Stimulated activated CD8-positive, alpha-beta memory T cell treated with anti-CD3 and anti-CD28 coated beads, Interleukin-7, amount 100 ng/mL, for 4 hours (primary cell): ENCODE data around the gene DOCK7.
"Not testable (repeated sequence)": the region's sequence is repeated elsewhere in the genome, so short reads cannot be mapped to it uniquely, and the experiment has no call there.

Experiments used
- DNase-seq, 2 donors: peaks; one replicate each; pipeline ENCODE4 v3.0.0-alpha.2; 2020; ENCODE audit warnings: low read depth in 2 of 2

DOCK7 gene

DNA sequence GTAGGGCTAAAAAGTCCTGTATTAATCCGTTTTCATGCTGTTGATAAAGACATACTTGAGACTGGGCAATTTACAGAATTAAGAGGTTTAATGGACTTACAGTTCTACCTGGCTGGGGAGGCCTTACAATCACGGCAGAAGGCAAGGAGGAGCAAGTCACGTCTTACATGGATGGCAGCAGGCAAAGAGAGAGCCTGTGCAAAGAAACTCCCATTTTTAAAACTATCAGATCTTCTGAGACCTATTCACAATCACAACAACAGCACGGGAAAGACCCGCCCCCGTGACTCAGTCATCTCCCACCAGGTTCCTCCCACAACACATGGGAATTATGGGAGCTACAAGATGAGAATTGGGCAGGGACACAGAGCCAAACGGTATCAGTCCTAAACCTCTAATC, 6.3 kb upstream of the DOCK7 start:
- DNase-seq: not testable (repeated sequence)

DNA sequence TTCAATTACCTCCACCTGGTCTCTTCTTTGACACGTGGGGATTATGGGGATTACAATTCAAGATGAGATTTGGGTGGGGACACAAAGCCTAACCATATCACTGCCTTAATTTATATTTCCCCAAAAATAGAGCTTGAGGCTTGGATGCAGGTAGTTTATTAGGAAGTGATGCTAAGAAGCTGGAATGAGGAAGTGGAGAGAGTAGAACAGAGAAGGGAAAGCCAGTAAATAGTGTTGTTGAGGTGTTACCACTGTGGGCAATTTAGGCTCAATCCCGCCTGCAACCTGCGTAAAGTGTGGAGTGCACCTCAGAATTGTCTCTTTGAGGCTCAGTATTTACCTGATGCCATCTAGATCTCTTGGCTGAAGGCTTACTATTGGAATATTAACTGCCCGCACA, 4.9 kb upstream of the DOCK7 start:
- no peak for DNase-seq

DNA sequence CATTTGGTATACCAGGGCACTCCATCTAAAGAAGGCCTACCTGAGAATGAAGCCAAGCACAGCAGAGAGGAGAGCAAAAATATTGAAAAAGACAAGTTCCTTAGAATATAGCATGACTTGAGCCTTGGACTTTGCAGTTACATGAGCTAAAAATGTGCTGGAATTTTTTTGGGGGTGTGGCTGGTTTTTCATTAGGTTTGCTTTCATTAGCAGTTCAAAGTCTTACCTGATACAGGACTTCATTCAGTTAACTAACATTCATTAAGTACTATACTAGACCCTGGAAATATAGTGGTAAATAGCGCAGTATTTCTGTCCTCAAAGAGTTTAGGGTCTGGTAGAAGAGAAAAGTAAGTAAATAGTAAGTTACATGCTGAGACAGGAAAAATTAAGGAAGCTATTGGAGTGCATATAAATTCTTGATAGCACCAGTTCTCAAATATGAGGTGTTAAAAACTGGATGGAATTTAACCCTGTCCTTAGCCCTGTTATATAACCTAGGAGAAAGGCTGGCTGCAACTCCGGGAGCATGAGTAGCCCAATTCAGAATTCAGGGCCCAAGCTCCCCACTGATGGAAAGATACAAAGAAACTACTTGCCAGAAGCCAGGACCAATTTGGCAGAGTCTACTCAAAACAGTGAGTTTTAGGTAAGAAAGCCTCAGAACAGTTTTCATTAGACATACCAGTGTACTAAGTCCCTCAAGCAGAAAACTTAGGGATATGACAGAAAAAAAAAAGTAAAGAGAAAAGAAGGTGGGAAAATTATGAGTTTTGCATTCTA, 3.1 kb upstream of the DOCK7 start:
- DNase-seq: no peak

DNA sequence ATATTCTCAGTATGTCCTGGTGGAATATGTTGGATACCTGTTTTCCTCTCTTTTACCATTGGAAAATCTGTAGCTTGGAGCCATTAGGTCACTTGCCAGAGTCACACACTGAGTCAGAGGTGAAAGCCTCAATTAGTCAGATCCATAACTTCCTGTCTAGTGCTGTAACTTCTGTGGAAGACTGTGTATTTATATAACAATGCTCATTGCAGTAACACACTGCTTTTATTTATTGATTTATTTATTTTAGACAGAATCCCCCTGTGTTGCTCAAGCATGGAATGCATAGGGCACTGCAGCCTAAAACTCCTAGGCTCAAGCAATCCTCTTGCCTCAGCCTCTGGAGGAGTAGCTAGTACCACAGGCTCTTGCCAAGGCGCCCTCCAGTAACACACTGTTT, 1.3 kb upstream of the DOCK7 start:
- DNase-seq: no peak

DNA sequence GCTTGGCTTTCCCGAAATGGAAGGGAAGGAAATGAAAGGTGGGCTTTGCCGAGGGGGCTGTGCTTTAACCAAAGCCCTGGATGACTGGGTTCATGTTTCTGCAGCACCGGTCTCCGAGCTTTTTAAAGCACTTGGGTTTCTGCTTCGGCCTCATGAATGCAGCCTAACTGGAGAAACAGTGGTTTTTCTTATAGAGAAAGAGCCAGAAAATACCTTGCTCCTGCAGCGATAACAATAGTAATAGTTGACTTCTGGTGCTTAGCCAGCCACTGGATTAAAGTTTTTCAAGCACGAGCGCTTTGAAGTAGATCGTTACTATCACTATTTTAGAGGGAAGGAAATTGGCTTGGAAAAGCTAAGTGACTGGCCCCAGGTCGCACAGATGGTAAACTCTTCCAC, 500 bp upstream of the DOCK7 start:
- no peak for DNase-seq

DNA sequence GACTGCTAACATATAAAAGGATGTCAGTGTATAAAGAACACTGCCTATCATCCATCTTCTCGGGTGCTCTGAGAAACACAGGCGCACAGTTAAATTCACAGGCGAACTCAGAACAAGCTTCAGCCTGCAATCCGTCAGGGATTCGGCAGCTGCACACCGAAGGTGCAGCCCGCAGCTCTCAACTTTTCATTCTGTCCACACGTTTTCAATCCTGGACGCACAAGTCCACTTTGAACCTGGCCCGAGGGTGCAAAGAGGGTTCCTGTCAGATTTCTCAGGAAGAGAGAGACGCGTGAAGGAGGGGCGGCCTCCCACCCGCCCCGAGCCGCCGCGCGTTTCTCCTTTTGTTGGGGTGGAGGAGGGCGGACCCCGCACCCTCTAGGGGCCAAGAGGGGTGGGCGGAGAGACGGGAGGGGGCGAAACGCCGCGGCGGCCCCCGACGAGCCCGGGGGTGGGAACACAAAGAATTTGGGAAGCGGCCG, 724 bp downstream of the DOCK7 start:
- no peak for DNase-seq

DNA sequence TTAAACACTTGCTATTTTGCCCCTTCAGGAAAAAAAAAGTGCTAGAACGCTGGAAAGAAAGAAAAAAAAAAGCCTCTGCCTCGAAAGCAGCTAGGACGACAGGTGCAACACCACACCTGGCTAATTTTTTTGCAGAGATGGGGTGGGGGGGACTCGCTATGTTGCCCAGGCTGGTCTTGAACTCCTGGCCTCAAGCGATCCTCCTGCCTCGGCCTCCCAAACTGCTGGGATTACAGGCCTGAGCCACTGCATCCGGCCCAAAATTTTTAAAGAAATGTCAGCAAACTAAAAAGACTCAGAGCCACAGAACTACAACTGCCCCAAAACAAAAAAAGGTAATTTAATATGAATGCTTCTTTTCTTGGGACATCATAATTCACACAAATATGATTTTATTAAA, 1.4 kb downstream of the DOCK7 start:
- no peak for DNase-seq

DNA sequence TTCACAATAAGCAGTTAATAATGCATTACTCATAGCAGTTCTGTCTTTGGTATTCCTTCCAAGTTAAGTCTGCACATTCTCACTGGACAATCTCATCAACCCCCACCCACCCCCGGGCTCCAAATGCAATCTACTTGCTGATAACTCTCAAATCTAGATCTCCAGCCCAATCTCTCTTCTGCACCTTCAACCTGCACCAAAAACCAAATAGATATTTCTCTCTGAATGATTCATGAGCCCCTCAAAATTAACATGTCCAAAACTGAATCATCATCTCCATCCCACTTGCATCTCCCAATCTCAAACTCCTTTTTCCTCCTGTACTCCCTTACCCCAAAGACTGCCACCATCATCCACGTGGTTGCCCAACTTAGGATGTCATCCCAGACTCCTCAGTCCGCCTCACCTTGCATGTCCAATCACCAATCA, 2.7 kb downstream of the DOCK7 start:
- DNase-seq: no peak

DNA sequence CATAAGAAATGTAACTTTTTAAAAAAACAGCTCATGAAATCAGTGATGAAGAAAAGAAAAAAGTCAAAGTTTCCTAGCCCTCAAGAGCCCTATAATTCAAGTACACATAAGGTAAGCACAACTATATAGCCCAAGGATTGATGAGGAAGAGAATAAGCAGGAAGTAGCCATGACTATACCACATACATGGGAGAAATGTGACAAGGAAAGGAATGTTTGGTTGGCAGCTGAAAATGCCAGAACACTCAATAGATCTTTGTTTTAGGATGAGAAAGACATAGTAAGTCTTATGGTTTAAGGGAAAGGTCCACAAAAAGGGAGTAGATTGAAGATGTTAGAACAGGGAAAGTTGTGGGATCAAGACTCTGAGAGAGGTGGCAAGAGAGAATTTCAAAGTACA, 5.7 kb downstream of the DOCK7 start:
- DNase-seq: no peak

DNA sequence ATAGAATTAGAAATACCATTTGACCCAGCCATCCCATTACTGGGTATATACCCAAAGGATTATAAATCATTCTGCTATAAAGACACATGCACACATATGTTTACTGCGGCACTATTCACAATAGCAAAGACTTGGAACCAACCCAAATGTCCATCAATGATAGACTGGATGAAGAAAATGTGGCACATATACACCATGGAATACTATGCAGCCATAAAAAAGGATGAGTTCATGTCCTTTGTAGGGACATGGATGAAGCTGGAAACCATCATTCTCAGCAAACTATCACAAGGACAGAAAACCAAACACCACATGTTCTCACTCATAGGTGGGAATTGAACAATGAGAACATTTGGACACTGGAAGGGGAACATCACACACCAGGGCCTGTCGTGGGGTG, 7.2 kb downstream of the DOCK7 start:
- not testable (repeated sequence) for DNase-seq

DNA sequence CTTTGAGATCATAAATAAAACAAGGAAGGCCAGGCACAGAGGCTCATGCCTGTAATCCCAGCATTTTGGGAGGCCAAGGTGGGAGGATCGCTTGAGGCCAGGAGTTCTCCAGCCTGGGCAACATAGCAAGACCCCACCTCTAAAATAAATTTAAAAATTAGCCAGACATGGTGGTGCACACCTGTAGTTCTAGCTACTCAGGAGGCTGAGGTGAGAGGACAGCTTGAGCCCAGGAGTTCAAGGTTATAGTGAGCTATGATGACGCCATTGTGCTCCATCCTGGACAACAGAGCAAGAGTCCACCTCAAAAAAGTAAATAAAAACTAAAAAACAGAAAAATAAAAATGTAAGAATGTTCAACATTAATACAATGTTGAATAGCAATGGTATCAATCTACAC, 10.4 kb downstream of the DOCK7 start:
- not testable (repeated sequence) for DNase-seq

DNA sequence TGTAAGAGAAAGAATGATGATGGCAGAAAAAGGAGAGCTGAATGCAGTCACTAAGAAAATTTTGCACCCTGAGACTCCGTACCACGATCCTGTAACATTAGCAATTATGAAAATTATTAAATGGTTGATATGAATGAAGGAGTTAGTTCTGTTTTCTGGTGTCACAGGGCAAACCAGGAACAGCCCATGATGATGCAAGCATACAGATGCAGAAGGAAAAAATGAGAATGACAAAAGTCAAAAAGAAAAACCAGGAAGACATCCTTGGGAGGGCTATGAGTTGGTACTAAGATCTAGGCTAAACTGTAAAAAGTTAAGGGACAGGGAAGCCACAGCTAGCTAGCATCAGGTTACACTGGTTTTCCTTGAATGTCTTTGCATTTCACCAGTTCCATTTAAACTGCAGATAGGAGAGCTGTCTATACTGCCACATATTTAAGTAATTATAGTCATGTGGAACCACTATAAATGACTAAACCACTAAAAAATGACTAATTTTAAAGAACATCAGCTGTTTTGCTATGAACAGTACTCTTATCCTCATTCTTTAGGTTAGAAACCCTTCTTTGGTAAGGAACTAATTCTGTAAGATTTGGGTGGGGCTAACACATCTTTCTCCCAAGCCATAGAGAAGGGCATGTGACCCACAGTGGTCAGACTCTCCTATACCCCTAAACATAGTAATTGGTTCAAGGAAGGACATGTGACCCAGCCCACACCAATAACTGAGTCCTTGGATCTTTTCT, 11.4 kb downstream of the DOCK7 start:
- no peak for DNase-seq

DNA sequence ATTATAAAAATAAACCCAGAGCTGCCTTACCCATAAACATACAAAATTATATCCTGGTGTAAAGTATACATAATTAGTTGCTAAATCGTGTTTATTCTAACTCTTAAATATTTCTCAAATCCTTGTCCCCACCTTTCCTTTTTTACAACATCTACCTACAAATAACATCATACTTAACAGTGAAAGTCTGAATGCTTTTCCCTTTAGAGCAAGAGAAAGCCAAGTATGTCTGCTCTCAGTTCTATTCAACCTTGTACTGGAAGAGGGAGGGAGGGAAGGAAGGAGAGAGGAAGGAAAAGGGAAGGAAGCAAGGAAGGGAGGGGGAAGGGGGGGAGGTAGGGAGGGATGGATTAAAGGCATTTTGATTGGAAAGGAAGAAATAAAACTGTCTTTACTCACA, 14.6 kb downstream of the DOCK7 start:
- DNase-seq: no peak

DNA sequence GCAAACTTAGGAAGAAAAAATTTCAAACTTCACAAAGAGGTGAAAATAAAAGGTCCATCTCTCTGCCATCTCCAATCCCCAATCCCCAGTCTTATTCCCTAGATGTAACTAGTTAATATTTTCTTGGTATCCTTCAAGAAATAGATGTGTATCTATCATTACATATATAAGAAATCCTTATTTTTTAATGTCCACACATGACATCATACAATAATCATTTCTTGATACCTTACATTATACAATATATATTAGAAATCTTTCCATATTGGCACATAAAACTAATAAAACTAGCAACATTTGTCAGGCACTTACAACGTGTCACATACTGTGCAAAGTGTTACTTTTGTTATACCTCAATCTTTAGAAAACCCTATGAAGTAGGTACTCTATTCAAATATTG, 16.2 kb downstream of the DOCK7 start:
- no peak for DNase-seq

DNA sequence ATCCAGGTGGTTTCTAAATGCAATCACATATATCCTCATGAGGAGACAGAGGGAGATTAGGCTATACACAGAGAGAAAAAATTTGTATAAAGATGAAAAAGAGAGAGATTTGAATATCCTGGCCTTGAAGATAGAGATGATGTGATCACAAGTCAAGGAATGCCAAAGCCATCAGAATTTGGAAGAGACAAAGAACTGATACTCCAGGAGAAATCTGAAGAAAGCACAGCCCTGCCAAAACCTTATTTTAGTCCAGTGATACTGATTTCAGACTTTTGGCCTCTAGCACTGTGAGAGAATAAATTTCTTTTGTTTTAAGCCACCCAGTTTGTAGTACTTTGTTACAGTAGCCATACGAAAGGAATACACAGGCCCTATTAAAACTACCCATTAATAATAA, 33.4 kb downstream of the DOCK7 start:
- no peak for DNase-seq

DNA sequence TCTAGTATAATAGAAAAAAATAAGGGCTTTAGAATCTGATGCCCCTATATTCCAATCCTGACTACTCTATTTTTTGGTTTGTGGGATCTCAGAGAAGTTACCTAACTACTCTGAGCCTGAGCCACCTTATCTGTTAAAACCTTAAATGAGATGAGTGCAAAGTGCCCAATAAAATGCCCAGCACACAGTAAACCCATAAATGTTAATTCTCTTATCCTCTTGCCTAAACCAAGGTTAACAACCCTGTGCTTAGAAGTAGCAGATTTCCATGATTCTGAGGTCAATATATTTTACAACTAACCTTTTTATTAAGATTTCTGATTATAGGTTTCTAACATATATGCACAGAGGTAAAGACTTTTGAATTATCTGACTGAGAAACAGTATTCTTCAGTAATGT, 35.8 kb downstream of the DOCK7 start:
- DNase-seq: no peak

DNA sequence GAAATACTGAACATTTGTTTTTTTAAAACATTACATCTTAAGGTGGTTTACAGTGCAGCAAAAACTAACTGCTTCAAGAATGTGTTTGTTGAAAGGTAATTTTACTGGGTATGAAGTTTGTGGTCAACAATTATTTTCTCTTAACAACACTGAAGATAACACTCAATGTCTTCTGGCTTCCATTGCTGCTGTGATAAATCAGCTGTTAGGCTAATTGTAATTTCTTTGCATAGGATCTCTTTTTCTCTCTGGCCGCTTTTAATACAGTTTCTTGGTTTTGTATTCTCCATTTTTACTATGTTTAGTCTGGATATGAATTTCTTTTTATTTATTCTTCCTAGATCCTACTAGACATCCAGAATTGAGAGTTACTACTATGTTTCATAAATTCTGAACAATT, 44.9 kb downstream of the DOCK7 start:
- no peak for DNase-seq

DNA sequence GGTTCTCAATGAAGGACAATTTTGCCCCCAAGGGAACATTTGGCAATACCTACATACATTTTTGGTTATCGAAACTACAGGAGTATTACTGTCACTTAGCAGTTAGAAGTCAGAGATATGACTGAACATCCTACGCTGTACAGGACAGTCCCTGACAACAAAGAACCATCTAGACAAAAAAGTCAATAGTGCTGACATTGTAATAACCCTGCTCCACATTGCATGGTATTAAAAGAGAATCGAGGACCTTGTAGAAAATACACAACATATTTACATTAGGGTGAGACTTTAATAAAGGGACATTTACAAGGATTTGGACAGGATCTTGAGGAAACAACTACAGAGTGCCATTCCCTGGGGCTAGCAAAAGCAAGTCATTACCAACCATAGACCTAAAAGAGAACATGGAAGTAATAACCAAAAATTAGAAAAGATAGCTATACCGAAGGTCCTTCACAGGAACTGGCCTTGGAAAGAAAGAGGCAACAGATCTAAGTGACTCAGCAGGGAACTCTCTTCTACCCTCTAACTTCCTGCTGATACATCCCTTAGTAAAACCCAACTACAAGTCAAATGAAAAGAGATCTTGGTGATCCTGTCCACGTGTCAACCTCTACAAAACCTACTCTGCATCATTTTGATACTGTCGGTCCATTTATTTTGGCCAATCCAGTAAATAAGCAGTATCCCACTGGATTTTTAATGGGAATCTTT, 50.6 kb downstream of the DOCK7 start:
- DNase-seq: no peak

DNA sequence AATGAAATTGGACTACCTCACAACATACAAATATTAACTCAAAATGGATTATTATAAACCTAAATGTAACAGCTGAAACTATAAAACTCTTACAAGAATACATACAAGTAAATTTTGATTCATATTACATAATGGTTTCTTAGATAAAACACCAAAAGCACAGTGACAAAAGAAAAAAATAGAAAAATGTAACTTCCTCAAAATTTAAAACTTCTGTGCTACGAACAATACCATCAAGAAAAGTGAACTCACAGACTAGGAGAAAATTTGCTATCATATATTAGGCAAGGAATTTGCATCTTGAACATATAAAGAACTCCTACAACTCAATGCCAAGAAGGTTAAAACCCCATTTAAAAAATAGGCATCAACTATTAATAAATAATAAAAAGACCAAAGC, 59.7 kb downstream of the DOCK7 start:
- DNase-seq: no peak

DNA sequence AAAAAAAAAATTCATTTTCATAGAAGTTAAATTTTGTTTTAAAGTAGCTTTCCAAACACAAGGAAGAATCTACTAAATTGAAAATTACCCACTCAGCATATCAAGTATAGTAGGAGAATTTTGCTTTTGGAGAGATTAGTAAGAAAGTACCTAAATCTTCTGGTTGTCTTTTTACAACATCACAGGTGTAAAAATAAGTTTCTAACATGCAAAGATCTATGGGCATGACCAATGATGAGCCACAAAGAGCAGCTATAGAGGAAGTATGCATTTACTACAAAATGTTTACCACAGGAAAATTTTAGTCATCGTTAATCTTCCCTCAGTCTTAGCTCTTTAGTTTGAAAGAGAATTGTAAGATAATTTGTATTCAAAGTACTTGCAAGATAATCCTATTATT, 62.8 kb downstream of the DOCK7 start:
- DNase-seq: no peak

DNA sequence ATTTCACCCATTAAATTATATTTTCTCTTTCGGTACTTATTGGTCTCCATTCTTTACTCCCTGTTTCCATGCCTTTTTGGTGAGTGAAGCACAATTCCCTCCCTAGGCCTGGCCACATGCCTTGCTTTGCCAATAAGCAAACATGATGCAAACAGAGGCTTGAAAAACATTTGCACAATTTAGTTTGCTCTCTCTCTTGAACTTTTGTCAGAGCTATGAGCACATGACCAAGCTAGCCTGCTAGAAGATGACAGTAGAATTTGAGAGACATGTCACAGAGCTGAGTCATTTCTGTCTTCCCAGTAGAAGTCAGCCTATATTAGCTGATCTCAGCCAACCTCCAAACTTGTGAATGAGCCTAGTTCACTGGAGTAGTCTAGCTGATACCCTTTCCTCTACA, 66.3 kb downstream of the DOCK7 start:
- no peak for DNase-seq

DNA sequence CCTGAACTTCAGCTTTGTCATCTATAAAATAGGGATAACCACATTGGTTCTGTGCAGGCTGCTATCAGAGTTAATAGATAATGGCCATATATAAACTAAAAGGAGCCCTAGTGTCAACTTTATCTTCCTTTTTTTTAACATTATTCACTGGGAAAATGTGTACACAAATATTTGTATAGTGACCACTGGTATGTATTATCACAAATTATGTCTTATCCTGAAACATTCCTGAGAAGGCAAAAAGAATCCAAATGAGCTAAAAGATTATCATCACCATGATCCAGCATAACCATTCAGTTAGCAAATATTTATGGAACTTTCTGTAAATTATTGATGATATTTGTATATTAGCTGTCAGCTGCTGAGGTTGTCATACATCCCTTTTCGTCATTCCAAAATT, 74.3 kb downstream of the DOCK7 start:
- no peak for DNase-seq

DNA sequence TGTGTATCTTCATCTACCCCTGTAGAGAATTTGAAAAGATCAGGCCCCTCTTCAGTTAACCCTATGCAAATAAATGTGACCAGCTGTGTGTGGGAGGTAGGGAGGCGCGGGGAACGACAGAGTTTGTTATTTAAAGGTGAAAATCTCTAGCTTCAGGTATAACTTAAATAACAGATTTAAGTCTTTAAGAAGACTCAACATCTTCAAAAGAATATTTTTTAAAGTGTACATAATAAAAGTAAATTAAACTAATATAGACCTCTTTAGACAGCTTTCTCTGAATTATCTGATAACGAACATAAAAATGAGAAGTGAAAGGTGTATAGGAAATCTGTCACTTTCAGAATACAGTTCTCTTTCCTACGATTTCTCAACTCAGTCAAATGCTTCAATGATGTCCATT, 74.9 kb downstream of the DOCK7 start:
- no peak for DNase-seq
